HTERT RPE-1 (cell line): Measurements from ENCODE around the gene KNG1.
"Not testable (repeated sequence)": the region's sequence is repeated elsewhere in the genome, so short reads cannot be mapped to it uniquely, and the experiment has no call there.

Experiments
- in situ Hi-C: fragments of 300-500 bp; cut with MboI; formaldehyde crosslinking; loops from 4 replicates; pipeline ENCODE4 v1.14.3; 2020; ENCODE audit warnings: low sequenced_read_pairs

The KNG1 gene

GRCh38 chr3:186708983-186709679, 8.0 kb upstream of the KNG1 start:
- in situ Hi-C loops = no loop called here

- in situ Hi-C loops = not testable (repeated sequence)
These were observed 6.5 kb upstream of the KNG1 start for GRCh38 chr3:186710694-186711093.

- in situ Hi-C loops = no loop called here
These were observed 3.7 kb upstream of the KNG1 start for GRCh38 chr3:186713499-186713898.

- in situ Hi-C loops = no loop called here
These were observed 3.0 kb downstream of the KNG1 start for GRCh38 chr3:186719945-186720739.

- in situ Hi-C loops = no loop called here
These were observed 5.3 kb downstream of the KNG1 start for GRCh38 chr3:186722457-186722856.

GRCh38 chr3:186724911-186725310, 7.8 kb downstream of the KNG1 start:
- in situ Hi-C loops = no loop called here

GRCh38 chr3:186732169-186732766, 15.1 kb downstream of the KNG1 start:
- in situ Hi-C loops = no loop called here

- in situ Hi-C loops = no loop called here
These were observed 25.6 kb downstream of the KNG1 start for GRCh38 chr3:186742618-186743380.

- in situ Hi-C loops = no loop called here
These were observed 26.5 kb downstream of the KNG1 start for GRCh38 chr3:186743666-186744065.

- in situ Hi-C loops = no loop called here
These were observed 28.8 kb downstream of the KNG1 start for GRCh38 chr3:186746008-186746407.

GRCh38 chr3:186750316-186750715, 33.2 kb downstream of the KNG1 start:
- in situ Hi-C loops = no loop called here

- in situ Hi-C loops = no loop called here
These were observed 34.3 kb downstream of the KNG1 start for GRCh38 chr3:186751480-186751879.

GRCh38 chr3:186754006-186754405, 36.8 kb downstream of the KNG1 start:
- in situ Hi-C loops = no loop called here

GRCh38 chr3:186754871-186755270, 37.7 kb downstream of the KNG1 start:
- in situ Hi-C loops = no loop called here

- in situ Hi-C loops = no loop called here
These were observed 40.1 kb downstream of the KNG1 start for GRCh38 chr3:186757214-186757613.

GRCh38 chr3:186757686-186758220, 40.6 kb downstream of the KNG1 start:
- in situ Hi-C loops = no loop called here

- in situ Hi-C loops = no loop called here
These were observed 42.2 kb downstream of the KNG1 start for GRCh38 chr3:186759231-186759930.

GRCh38 chr3:186760141-186760833, 43.1 kb downstream of the KNG1 start:
- in situ Hi-C loops = no loop called here

GRCh38 chr3:186760897-186761447, 43.8 kb downstream of the KNG1 start:
- in situ Hi-C loops = no loop called here
